ENCODE data around the gene CNTN5. TPM values are rescaled to one million over a fixed set of nuclear protein-coding genes. Genes with fewer than 3 reads are reported as not detected.

The CNTN5 gene
- total RNA-seq, 1 donor from 2014 or later = 3.2 TPM

DNA sequence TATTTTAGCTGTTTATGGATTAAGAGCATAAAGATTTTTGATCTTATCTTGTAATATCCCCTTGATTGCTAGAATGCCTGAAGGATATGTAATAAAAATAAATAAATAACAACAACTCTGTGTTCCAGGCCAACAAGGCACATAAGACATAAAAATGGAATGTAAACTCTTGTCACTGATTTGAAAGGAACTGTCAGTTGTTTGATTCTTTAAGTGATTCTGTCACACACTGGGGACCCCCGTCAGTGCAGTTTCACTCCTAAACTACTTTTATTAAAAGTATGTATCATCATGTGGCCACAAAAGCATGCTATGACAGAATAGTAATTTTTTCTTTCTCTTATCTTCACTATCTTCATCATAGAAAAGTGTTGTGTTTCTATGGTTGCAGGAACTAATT, 572.4 kb downstream of the CNTN5 start:
- Mint-ChIP-seq H3K27ac (no peak overlapping the region), H3K4me3 (no peak overlapping the region)
- TF ChIP-seq, protein P1, sequence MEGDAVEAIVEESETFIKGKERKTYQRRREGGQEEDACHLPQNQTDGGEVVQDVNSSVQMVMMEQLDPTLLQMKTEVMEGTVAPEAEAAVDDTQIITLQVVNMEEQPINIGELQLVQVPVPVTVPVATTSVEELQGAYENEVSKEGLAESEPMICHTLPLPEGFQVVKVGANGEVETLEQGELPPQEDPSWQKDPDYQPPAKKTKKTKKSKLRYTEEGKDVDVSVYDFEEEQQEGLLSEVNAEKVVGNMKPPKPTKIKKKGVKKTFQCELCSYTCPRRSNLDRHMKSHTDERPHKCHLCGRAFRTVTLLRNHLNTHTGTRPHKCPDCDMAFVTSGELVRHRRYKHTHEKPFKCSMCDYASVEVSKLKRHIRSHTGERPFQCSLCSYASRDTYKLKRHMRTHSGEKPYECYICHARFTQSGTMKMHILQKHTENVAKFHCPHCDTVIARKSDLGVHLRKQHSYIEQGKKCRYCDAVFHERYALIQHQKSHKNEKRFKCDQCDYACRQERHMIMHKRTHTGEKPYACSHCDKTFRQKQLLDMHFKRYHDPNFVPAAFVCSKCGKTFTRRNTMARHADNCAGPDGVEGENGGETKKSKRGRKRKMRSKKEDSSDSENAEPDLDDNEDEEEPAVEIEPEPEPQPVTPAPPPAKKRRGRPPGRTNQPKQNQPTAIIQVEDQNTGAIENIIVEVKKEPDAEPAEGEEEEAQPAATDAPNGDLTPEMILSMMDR (conservative IDR thresholded peaks at IDR 0.05) = no peak

DNA sequence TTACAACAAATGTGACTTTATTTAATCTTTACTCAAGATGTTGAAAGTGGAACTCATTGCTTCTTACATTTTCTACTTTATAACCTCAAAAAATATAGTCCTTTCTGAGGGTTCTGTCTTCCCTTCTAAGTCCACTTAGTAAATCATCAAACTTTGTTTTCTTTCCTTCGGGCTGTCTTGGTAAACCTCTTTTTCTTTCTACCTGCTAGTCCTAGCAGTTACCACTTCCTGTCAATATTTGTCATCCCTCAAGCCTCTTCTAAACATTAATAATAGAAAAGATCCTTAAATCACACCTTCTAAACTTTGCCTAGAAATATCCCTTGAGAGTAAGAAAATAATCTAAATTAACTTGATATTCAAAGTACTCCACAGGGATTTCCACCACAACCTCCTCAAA, 580.4 kb downstream of the CNTN5 start:
- Mint-ChIP-seq H3K36me3 (no peaks in the 10 kb centered on the region), H3K27ac (no peak overlapping the region), H3K27me3 (no peaks in the 10 kb centered on the region), H3K9me3 (no peaks in the 10 kb centered on the region), H3K4me3 (no peak overlapping the region), H3K4me1 (ENCODE audit: unreplicated experiment) (no peaks in the 10 kb centered on the region)
- no peak for DNase-seq (ENCODE audit: extremely low spot score, unreplicated experiment)
- TF ChIP-seq, protein P1 (conservative IDR thresholded peaks at IDR 0.05) = no peak

More for the DNA sequence above, 572.4 kb downstream of the CNTN5 start:
- Mint-ChIP-seq H3K27me3 (no peaks in the 10 kb centered on the region), H3K9me3 (no peaks in the 10 kb centered on the region), H3K4me1 (ENCODE audit: unreplicated experiment) (no peaks in the 10 kb centered on the region), H3K36me3 (no peaks in the 10 kb centered on the region)
- no peak for DNase-seq (ENCODE audit: extremely low spot score, unreplicated experiment)

DNA sequence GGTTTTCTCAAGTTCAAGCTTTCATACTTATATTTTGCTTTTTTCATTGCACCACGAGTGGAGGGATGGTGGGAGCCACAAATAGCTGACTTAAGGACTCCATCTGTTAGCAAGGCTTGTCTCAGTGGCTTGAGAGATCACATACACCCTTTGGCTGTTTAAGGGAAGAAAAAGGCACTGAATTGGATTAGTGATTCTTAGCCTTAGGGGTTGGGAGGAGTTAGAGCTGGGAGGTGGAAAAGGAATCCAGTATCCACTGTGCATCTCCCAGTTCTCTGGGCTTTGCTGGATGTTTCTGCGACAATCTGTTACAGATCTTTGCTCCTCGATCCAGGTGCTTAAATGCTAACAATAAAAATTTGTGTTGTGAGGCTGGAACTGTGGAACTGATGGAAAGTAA, 593.6 kb downstream of the CNTN5 start:
- H3K27ac Mint-ChIP-seq = no peak overlapping the region
- no peak for DNase-seq (ENCODE audit: extremely low spot score, unreplicated experiment)
- H3K36me3 Mint-ChIP-seq = no peaks in the 10 kb centered on the region
- no peaks in the 10 kb centered on the region for H3K27me3 Mint-ChIP-seq
- H3K9me3 Mint-ChIP-seq = no peaks in the 10 kb centered on the region
- TF ChIP-seq, protein P1 (conservative IDR thresholded peaks at IDR 0.05) = no peak
- no peak overlapping the region for H3K4me3 Mint-ChIP-seq
- no peaks in the 10 kb centered on the region for H3K4me1 Mint-ChIP-seq (ENCODE audit: unreplicated experiment)

DNA sequence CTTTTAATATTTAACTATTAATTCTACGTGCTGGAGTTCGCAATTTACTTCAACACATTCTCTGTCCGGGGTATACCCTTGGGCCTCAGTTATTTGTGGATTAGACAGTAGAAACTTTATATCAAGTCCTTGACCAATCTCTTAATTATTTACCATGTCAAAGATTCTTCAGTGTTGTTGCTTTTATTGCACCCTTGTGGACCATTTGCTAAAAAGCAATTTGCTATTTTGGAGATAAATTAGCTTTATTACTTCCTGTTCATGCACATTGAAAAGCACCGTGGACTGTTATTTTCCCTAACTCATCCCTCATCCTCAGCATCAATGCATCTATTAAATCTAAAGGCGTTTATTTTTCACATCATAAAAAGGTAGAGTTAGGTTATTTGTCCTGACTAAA, 609.9 kb downstream of the CNTN5 start:
- TF ChIP-seq, protein P1 (conservative IDR thresholded peaks at IDR 0.05) = no peak
- H3K27me3 Mint-ChIP-seq = no peaks in the 10 kb centered on the region
- H3K27ac Mint-ChIP-seq = no peak overlapping the region
- no peaks in the 10 kb centered on the region for H3K4me1 Mint-ChIP-seq (ENCODE audit: unreplicated experiment)
- no peak overlapping the region for H3K4me3 Mint-ChIP-seq
- H3K9me3 Mint-ChIP-seq = no peaks in the 10 kb centered on the region
- no peak for DNase-seq (ENCODE audit: extremely low spot score, unreplicated experiment)
- no peaks in the 10 kb centered on the region for H3K36me3 Mint-ChIP-seq

DNA sequence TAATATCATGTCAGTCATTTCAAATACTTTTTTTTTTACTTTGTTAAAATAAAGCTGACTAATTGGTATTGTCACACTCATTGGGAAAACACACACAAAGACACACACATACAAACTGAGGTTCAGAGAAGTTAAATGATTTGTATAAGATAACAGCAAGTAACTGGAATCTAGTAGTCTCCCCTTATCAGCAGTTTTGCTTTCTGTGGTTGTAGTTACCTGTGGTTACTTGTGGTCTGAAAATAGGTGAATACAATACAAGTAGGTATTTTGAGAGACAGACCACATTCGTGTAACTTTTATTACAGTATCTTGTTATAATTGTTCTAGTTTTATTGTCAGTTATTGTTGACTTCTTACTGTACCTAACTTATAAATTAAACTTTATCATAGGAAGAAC, 610.9 kb downstream of the CNTN5 start:
- no peaks in the 10 kb centered on the region for H3K36me3 Mint-ChIP-seq
- no peak overlapping the region for H3K4me3 Mint-ChIP-seq
- DNase-seq (ENCODE audit: extremely low spot score, unreplicated experiment) = no peak
- H3K9me3 Mint-ChIP-seq = no peaks in the 10 kb centered on the region
- H3K4me1 Mint-ChIP-seq (ENCODE audit: unreplicated experiment) = no peaks in the 10 kb centered on the region
- no peaks in the 10 kb centered on the region for H3K27me3 Mint-ChIP-seq
- TF ChIP-seq, protein P1 (conservative IDR thresholded peaks at IDR 0.05) = no peak
- H3K27ac Mint-ChIP-seq = no peak overlapping the region

DNA sequence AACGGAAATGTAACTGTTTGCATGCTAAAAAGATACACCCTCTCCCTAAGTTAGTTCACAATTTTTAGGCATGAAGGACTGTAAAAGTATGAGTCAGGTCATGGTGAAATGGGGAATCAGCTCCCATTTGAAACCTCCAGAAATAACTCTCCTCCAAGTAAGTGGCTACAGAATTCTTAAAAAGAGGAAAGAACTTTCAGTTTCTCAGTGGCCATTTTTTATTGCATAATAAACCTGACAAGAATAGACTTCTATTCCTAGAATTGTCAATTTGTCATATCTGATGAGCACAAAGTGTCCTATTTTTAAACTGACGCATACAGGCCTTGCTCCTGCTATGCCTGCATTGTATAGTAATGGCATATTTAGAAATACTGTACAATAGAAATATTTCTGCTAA, 612.2 kb downstream of the CNTN5 start:
- H3K4me1 Mint-ChIP-seq (ENCODE audit: unreplicated experiment) = no peaks in the 10 kb centered on the region
- no peak overlapping the region for H3K27ac Mint-ChIP-seq
- no peaks in the 10 kb centered on the region for H3K9me3 Mint-ChIP-seq
- H3K27me3 Mint-ChIP-seq = no peaks in the 10 kb centered on the region
- no peaks in the 10 kb centered on the region for H3K36me3 Mint-ChIP-seq
- H3K4me3 Mint-ChIP-seq = no peak overlapping the region
- DNase-seq (ENCODE audit: extremely low spot score, unreplicated experiment) = no peak
- TF ChIP-seq, protein P1 (conservative IDR thresholded peaks at IDR 0.05) = no peak
